HCT116 (cell line): ENCODE results near the gene ACER3. TPM values are rescaled to one million over a fixed set of nuclear protein-coding genes. Genes with fewer than 3 reads are reported as not detected.

Source experiments
- ATAC-seq: fragments of 200-7000 bp; cut with Tn5 transposase; 2 replicates; pipeline ENCODE4 v1.9.1; 2020; ENCODE audit warnings: mild to moderate bottlenecking, moderate library complexity
- BruUV-seq: library from RNA; stranded (reverse); fragments of 400-500 nt; replicated peaks from 2 replicates; lab custom pipeline; 2021; lab: Mats Ljungman, UMichigan
- CTCF ChIA-PET: fragments of 300-600 bp; sonication (Branson Sonifier 250); formaldehyde crosslinking; loops from one replicate; lab custom pipeline; 2021; ENCODE audit warnings: antibody characterized with exemption; lab: Charles Lee
- POLR2A ChIA-PET: fragments of 300-600, 350-600 bp; sonication (Branson Sonifier 250); formaldehyde crosslinking; loops from one replicate; lab custom pipeline; 2021; ENCODE audit warnings: antibody characterized with exemption; lab: Charles Lee
- RAD21 ChIA-PET, 2 experiments: fragments of 300-600 bp; sonication (Branson Sonifier 250); formaldehyde crosslinking; loops; one replicate each; lab custom pipeline; 2023; ENCODE audit warnings: low total read pairs in 2 of 2; ENCODE audit not compliant: uncharacterized antibody in 2 of 2, unreplicated experiment in 2 of 2, low non-redundant PET in 1 of 2; lab: Charles Lee
- DNase-seq: peaks from one replicate; pipeline ENCODE4 v3.0.0-alpha.2; 2010; ENCODE audit warnings: low read depth, low spot score
- H2AFZ ChIP-seq: fragments of 200-600 bp; shearing (Covaris generic), sonication (generic); 2 replicates; pipeline ENCODE4 v1.6.1; 2017; ENCODE audit warnings: low read depth, mixed run types, mixed read lengths, antibody characterized with exemption, low read length; ENCODE audit not compliant: poor library complexity, severe bottlenecking
- H3K27ac ChIP-seq: 2 replicates; pipeline ENCODE4 v1.5.1; 2012; ENCODE audit warnings: low read depth, low read length
- H3K27me3 ChIP-seq: fragments of 200-600 bp; sonication (generic); 2 replicates; pipeline ENCODE4 v1.6.1; 2016; ENCODE audit warnings: mixed run types, low read length, mixed read lengths; ENCODE audit not compliant: insufficient read depth
- H3K36me3 ChIP-seq, 2 experiments: fragments of 200-500 bp in 1 of 2; fragments of 200-600 bp in 1 of 2; sonication (Bioruptor generic) in 1 of 2; sonication (generic) in 1 of 2; 2 replicates each; pipeline versions ENCODE4 v1.5.1 to v1.6.1; 2014 to 2016; ENCODE audit warnings: low read length in 2 of 2, inconsistent platforms in 1 of 2, mixed read lengths in 1 of 2, mixed run types in 1 of 2; ENCODE audit not compliant: insufficient read depth in 2 of 2, control insufficient read depth in 1 of 2
- H3K4me1 ChIP-seq, 2 experiments: fragments of 200-600 bp in 1 of 2; sonication (generic) in 1 of 2; 2 replicates each; pipeline versions ENCODE4 v1.5.1 to v1.6.1; 2012 to 2017; ENCODE audit warnings: low read length in 2 of 2, inconsistent platforms in 1 of 2, mild to moderate bottlenecking in 1 of 2, mixed read lengths in 1 of 2, mixed run types in 1 of 2, moderate library complexity in 1 of 2; ENCODE audit not compliant: insufficient read depth in 2 of 2, control insufficient read depth in 1 of 2
- H3K4me2 ChIP-seq: fragments of 200-600 bp; sonication (generic); 2 replicates; pipeline ENCODE4 v1.6.1; 2017; ENCODE audit warnings: mixed run types, low read length, mixed read lengths
- H3K4me3 ChIP-seq, 2 experiments: fragments of 200-600 bp in 1 of 2; sonication (generic) in 1 of 2; replicated peaks in 1 of 2; 2 replicates each; pipeline ENCODE4 v1.5.1; 2011 to 2016; ENCODE audit warnings: low read length in 2 of 2, control low read depth in 1 of 2, low read depth in 1 of 2, mild to moderate bottlenecking in 1 of 2, mixed read lengths in 1 of 2, mixed run types in 1 of 2
- H3K79me2 ChIP-seq: fragments of 200-600 bp; sonication (generic); 2 replicates; pipeline ENCODE4 v1.6.1; 2017; ENCODE audit warnings: mild to moderate bottlenecking, mixed run types, low read length, moderate library complexity, mixed read lengths; ENCODE audit not compliant: insufficient read depth
- H3K9ac ChIP-seq: fragments of 200-600 bp; sonication (generic); 2 replicates; pipeline ENCODE4 v1.6.1; 2016; ENCODE audit warnings: low read length, mixed read lengths
- H3K9me2 ChIP-seq: fragments of 200-600 bp; sonication (generic), shearing (Covaris generic); 2 replicates; pipeline ENCODE4 v1.6.1; 2017; ENCODE audit warnings: mixed run types, mild to moderate bottlenecking, moderate library complexity; ENCODE audit not compliant: insufficient read depth
- H3K9me3 ChIP-seq, 2 experiments: fragments of 200-500 bp in 1 of 2; fragments of 200-600 bp in 1 of 2; sonication (Bioruptor generic) in 1 of 2; sonication (generic) in 1 of 2; 2 replicates each; pipeline ENCODE4 v1.6.1; 2014 to 2017; ENCODE audit warnings: low read length in 2 of 2, mixed read lengths in 2 of 2, inconsistent platforms in 1 of 2, low read depth in 1 of 2, mild to moderate bottlenecking in 1 of 2, mixed run types in 1 of 2, moderate library complexity in 1 of 2; ENCODE audit not compliant: control insufficient read depth in 1 of 2, insufficient read depth in 1 of 2
- H4K20me1 ChIP-seq: fragments of 200-600 bp; sonication (generic), shearing (Covaris generic); 2 replicates; pipeline ENCODE4 v1.6.1; 2017; ENCODE audit warnings: mixed run types, mild to moderate bottlenecking, moderate library complexity; ENCODE audit not compliant: insufficient read depth
- CBX3 ChIP-seq: IDR thresholded peaks from 2 replicates; pipeline ENCODE4 v1.6.1; 2012; ENCODE audit warnings: low read depth
- CEBPB ChIP-seq: IDR thresholded peaks from 2 replicates; pipeline ENCODE4 v1.6.1; 2012; ENCODE audit warnings: low read depth
- ELF1 ChIP-seq: IDR thresholded peaks from 2 replicates; pipeline ENCODE4 v1.6.1; 2012; ENCODE audit warnings: low read depth, borderline replicate concordance
- EZH2 ChIP-seq: fragments of 200-600 bp; sonication (generic); IDR thresholded peaks from 2 replicates; pipeline ENCODE4 v1.6.1; 2017; ENCODE audit warnings: antibody characterized with exemption, mixed run types
- EZH2phosphoT487 ChIP-seq: fragments of 200-600 bp; IDR thresholded peaks from 2 replicates; pipeline ENCODE4 v1.6.1; 2018; ENCODE audit warnings: antibody characterized with exemption, borderline replicate concordance
- JUND ChIP-seq: IDR thresholded peaks from 2 replicates; pipeline ENCODE4 v1.6.1; 2012
- POLR2A ChIP-seq: IDR thresholded peaks from 2 replicates; pipeline ENCODE4 v1.7.0; 2011; ENCODE audit warnings: borderline replicate concordance; ENCODE audit not compliant: insufficient read depth, insufficient read length; ENCODE audit errors: extremely low read depth
- POLR2AphosphoS5 ChIP-seq: IDR thresholded peaks from 2 replicates; pipeline ENCODE4 v1.6.1; 2011; ENCODE audit warnings: mild to moderate bottlenecking, low read depth, low read length, moderate library complexity
- RAD21 ChIP-seq: IDR thresholded peaks from 2 replicates; pipeline ENCODE4 v1.6.1; 2012; ENCODE audit warnings: low read depth, mild to moderate bottlenecking
- SIN3A ChIP-seq: IDR thresholded peaks from 2 replicates; pipeline ENCODE4 v1.6.1; 2012; ENCODE audit warnings: low read depth
- SRF ChIP-seq: IDR thresholded peaks from 2 replicates; pipeline ENCODE4 v1.6.1; 2012; ENCODE audit warnings: low read depth
- TCF7L2 ChIP-seq: IDR thresholded peaks from 2 replicates; pipeline ENCODE4 v1.7.0; 2011; ENCODE audit warnings: borderline replicate concordance, inconsistent platforms; ENCODE audit not compliant: insufficient read depth, insufficient read length; ENCODE audit errors: extremely low read depth
- YY1 ChIP-seq: IDR thresholded peaks from 2 replicates; pipeline ENCODE4 v1.6.1; 2011; ENCODE audit warnings: low read length, low read depth, moderate library complexity, mild to moderate bottlenecking; ENCODE audit not compliant: insufficient replicate concordance; ENCODE audit errors: extremely low read depth
- ZNF274 ChIP-seq: fragments of 200-500 bp; sonication (Bioruptor generic); IDR thresholded peaks from 2 replicates; pipeline ENCODE4 v1.6.1; 2014; ENCODE audit warnings: mild to moderate bottlenecking, low read depth, low read length, inconsistent platforms
- intact Hi-C: fragments of 100-400 bp; cut with micrococcal nuclease; formaldehyde crosslinking; loops from 2 replicates; pipeline ENCODE4 v1.10.0; 2022
- total RNA-seq: library from RNA; stranded (reverse); gene quantifications from one replicate; pipeline ENCODE4 v1.2.1, GENCODE V29; 2021; ENCODE audit not compliant: unreplicated experiment
- TF ChIP-seq, protein P1 (sequence below): IDR thresholded peaks from 2 replicates; pipeline ENCODE4 v1.6.1; 2012; ENCODE audit warnings: low read depth
- TF ChIP-seq, protein P2 (sequence below), 3 experiments: fragments of 200-600 bp in 1 of 3; sonication (generic) in 1 of 3; IDR thresholded peaks in 2 of 3; conservative IDR thresholded peaks in 1 of 3; 2 replicates each; pipeline ENCODE4 v1.5.1; 2012 to 2017; ENCODE audit warnings: low read depth in 2 of 3, low read length in 2 of 3, antibody characterized with exemption in 1 of 3, borderline replicate concordance in 1 of 3, control low read depth in 1 of 3, mild to moderate bottlenecking in 1 of 3, mixed read lengths in 1 of 3, mixed run types in 1 of 3, moderate library complexity in 1 of 3; ENCODE audit not compliant: insufficient read depth in 1 of 3
- TF ChIP-seq, protein P3 (sequence below): IDR thresholded peaks from 2 replicates; pipeline ENCODE4 v1.6.1; 2012

ACER3 gene
- total RNA-seq, 1 experiment from 2014 or later = 19.1 TPM

- TF ChIP-seq, protein P1, sequence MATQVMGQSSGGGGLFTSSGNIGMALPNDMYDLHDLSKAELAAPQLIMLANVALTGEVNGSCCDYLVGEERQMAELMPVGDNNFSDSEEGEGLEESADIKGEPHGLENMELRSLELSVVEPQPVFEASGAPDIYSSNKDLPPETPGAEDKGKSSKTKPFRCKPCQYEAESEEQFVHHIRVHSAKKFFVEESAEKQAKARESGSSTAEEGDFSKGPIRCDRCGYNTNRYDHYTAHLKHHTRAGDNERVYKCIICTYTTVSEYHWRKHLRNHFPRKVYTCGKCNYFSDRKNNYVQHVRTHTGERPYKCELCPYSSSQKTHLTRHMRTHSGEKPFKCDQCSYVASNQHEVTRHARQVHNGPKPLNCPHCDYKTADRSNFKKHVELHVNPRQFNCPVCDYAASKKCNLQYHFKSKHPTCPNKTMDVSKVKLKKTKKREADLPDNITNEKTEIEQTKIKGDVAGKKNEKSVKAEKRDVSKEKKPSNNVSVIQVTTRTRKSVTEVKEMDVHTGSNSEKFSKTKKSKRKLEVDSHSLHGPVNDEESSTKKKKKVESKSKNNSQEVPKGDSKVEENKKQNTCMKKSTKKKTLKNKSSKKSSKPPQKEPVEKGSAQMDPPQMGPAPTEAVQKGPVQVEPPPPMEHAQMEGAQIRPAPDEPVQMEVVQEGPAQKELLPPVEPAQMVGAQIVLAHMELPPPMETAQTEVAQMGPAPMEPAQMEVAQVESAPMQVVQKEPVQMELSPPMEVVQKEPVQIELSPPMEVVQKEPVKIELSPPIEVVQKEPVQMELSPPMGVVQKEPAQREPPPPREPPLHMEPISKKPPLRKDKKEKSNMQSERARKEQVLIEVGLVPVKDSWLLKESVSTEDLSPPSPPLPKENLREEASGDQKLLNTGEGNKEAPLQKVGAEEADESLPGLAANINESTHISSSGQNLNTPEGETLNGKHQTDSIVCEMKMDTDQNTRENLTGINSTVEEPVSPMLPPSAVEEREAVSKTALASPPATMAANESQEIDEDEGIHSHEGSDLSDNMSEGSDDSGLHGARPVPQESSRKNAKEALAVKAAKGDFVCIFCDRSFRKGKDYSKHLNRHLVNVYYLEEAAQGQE = no peak
- no peak for TF ChIP-seq EZH2phosphoT487
- peak; percentile 18; the same call in 1 of the 2 replicates for TF ChIP-seq SRF
- peak; percentile 87 for TF ChIP-seq RAD21
- TF ChIP-seq JUND = no peak
Measured at GRCh38 chr11:76919887-76920746, 59.4 kb downstream of the ACER3 start (continued).

- no TSS peak for BruUV-seq
- Histone ChIP-seq H3K4me2 (no peak overlapping the region), H3K27me3 (no peaks in the 10 kb centered on the region), H3K27ac (no peak overlapping the region), H3K4me1 (no peaks in the 10 kb centered on the region), H4K20me1 (no peaks in the 10 kb centered on the region), H3K9me3 (no peaks in the 10 kb centered on the region), H3K9ac (no peak overlapping the region), H3K36me3 (0 out of 4 replicates have a peak, but pooled peaks cover 0 to 5% of the 10 kb centered on the region in 2 experiments)
- no peak for ATAC-seq
- DNase-seq = no peak
- POLR2A ChIA-PET = no interaction called here
- CTCF ChIA-PET = no interaction called here
- TF ChIP-seq POLR2A = no peak
- no peak for TF ChIP-seq EZH2
- TF ChIP-seq POLR2AphosphoS5 = no peak
- TF ChIP-seq SIN3A = no peak
- no peak for TF ChIP-seq SRF
- no peak for TF ChIP-seq ELF1
- TF ChIP-seq, protein P2, sequence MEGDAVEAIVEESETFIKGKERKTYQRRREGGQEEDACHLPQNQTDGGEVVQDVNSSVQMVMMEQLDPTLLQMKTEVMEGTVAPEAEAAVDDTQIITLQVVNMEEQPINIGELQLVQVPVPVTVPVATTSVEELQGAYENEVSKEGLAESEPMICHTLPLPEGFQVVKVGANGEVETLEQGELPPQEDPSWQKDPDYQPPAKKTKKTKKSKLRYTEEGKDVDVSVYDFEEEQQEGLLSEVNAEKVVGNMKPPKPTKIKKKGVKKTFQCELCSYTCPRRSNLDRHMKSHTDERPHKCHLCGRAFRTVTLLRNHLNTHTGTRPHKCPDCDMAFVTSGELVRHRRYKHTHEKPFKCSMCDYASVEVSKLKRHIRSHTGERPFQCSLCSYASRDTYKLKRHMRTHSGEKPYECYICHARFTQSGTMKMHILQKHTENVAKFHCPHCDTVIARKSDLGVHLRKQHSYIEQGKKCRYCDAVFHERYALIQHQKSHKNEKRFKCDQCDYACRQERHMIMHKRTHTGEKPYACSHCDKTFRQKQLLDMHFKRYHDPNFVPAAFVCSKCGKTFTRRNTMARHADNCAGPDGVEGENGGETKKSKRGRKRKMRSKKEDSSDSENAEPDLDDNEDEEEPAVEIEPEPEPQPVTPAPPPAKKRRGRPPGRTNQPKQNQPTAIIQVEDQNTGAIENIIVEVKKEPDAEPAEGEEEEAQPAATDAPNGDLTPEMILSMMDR (IDR thresholded peaks at IDR 0.05 in 2 of 3, conservative IDR thresholded peaks at IDR 0.05 in 1 of 3; ENCODE audit: borderline replicate concordance in 1 of 3, insufficient read depth in 1 of 3, low read depth in 2 of 3, low read length in 2 of 3) = no peak
- no peak for TF ChIP-seq CBX3
- TF ChIP-seq ZNF274 = no peak
- TF ChIP-seq JUND = no peak
- TF ChIP-seq TCF7L2 = no peak
- TF ChIP-seq, protein P3, sequence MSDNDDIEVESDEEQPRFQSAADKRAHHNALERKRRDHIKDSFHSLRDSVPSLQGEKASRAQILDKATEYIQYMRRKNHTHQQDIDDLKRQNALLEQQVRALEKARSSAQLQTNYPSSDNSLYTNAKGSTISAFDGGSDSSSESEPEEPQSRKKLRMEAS = no peak
- TF ChIP-seq EZH2phosphoT487 = no peak
- TF ChIP-seq YY1 = no peak
- no peak for TF ChIP-seq CEBPB
- TF ChIP-seq, all 23 proteins: peak for 0
- RAD21 ChIA-PET = no interaction called here
- no peaks in the 10 kb centered on the region; the same call in 1 of the 2 replicates for H3K79me2 ChIP-seq
- no peak overlapping the region for H3K4me3 ChIP-seq
- intact Hi-C loops = loop anchor here (10.0 kb wide), 1 partner anchor 258 kb away; no protein-coding TSS in a partner anchor
- peaks cover 2% of the 10 kb centered on the region; the same call in 1 of the 2 replicates for H3K9me2 ChIP-seq
- no peak overlapping the region for H2AFZ ChIP-seq
Measured at GRCh38 chr11:76927160-76927559, 66.4 kb downstream of the ACER3 start.
